Activated T-cell treated with anti-CD3 and anti-CD28 coated beads, Interleukin-2, amount 50 U/mL, for 72 hours (primary cell): ENCODE measurements around the gene PELI3. TPM values are rescaled to one million over a fixed set of nuclear protein-coding genes. Genes with fewer than 3 reads are reported as not detected.

Experiments
- ATAC-seq, 2 donors: fragments of 150-1000 bp; cut with Tn5 transposase; replicated peaks in 1 of 2; 2 replicates each; pipeline ENCODE4 v1.10.0; 2021; ENCODE audit warnings: moderate library complexity in 2 of 2, mild to moderate bottlenecking in 1 of 2
- DNase-seq, 2 donors: peaks; one replicate each; pipeline ENCODE4 v3.0.0; 2021 to 2022; ENCODE audit warnings: mixed read lengths in 1 of 2
- H3K27ac Mint-ChIP-seq: one replicate; pipeline ENCODE4 v1.8.0; 2022; ENCODE audit warnings: mild to moderate bottlenecking, moderate library complexity, mixed read lengths
- H3K27me3 Mint-ChIP-seq: one replicate; pipeline ENCODE4 v1.8.0; 2022; ENCODE audit warnings: low read depth, mixed read lengths
- H3K36me3 Mint-ChIP-seq, 2 donors: one replicate each; pipeline ENCODE4 v1.8.0; 2022; ENCODE audit warnings: mixed read lengths in 2 of 2, mild to moderate bottlenecking in 1 of 2; ENCODE audit not compliant: insufficient read depth in 2 of 2
- H3K4me1 Mint-ChIP-seq: one replicate; pipeline ENCODE4 v1.8.0; 2022; ENCODE audit warnings: low read depth, mixed read lengths
- H3K4me3 Mint-ChIP-seq, 2 donors: one replicate each; pipeline ENCODE4 v1.8.0; 2022; ENCODE audit warnings: mild to moderate bottlenecking in 2 of 2, mixed read lengths in 2 of 2, moderate library complexity in 2 of 2
- H3K9me3 Mint-ChIP-seq, 2 donors: one replicate each; pipeline ENCODE4 v1.8.0; 2022; ENCODE audit warnings: mixed read lengths in 2 of 2
- total RNA-seq, 2 donors: library from RNA; stranded (reverse); gene quantifications; one replicate each; pipeline ENCODE4 v1.2.3, GENCODE V29; 2022

The PELI3 gene
- total RNA-seq, 2 donors from 2014 or later: 6.2 to 6.6 TPM

DNA sequence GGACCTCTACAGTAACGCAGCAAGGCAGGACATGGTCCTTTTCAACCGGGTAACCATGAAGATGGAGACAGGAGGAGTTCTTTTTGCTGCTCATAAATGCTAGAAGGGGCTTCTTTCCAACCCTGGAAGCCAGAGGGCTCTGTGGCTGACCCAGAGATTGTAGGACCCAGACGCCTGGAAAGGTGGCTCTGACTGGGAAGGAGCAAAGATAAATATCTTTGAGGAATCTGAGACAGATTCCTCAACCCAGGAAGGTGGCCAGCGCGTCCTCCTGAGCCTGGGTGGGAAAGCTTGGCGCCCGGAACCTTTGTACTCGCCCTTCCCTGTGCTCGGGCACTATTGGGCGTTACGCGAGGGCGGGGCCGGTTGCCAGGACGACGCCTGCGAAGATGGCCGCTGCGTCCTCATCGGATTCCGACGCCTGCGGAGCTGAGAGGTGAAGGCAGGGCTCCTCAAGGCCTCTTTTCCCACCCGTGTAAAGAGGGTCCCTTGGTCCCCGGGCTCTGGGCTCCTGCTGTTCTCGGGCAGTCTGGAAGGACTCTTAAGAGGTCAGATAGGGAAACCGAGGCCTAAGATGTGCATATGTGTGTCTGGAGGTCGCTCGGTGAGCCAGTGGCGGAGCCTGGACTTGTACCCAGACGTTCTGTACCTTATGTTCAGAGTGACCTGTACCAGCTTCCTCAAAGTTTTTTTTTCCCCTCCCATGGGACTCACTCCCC, 43.7 kb downstream of the PELI3 start, which contains the start of gene BBS1:
BBS1 (plus strand) TSS at position 365 of the 719 bp plus-strand sequence; CDS start at position 390, 25 bp downstream.
- no peaks in the 10 kb centered on the region for H3K9me3 Mint-ChIP-seq
- H3K36me3 Mint-ChIP-seq: peaks cover 0 to 2% of the 10 kb centered on the region in 2 donors
- peak; percentile 89 for DNase-seq
- H3K27ac Mint-ChIP-seq: peak within 1 kb of the TSS; percentile 10
- peak within 1 kb of the TSS; percentile 93 for H3K4me3 Mint-ChIP-seq
- H3K27me3 Mint-ChIP-seq: no peaks in the 10 kb centered on the region
- ATAC-seq: peak; percentile 99
- peaks cover 10% of the 10 kb centered on the region for H3K4me1 Mint-ChIP-seq

DNA sequence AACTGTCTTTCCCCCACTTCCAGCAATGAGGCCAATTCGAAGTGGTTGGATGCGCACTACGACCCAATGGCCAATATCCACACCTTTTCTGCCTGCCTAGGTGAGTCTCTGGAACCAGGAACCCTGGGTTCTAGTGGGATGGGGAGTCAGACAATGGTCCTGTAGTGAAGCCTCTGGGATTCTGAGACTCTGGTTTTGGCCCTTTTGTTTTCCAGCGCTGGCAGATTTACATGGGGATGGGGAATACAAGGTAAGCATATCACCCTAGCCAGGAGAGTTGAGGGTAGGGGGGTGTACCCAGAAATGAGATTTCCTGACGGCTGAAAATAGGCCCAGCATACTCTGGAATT, 44.3 kb downstream of the PELI3 start:
- peak overlapping the region; percentile 10 for H3K27ac Mint-ChIP-seq
- peaks cover 10% of the 10 kb centered on the region for H3K4me1 Mint-ChIP-seq
- DNase-seq (no peak), ATAC-seq (no peak)
- H3K9me3 Mint-ChIP-seq: no peaks in the 10 kb centered on the region
- peak overlapping the region; percentile 93 for H3K4me3 Mint-ChIP-seq
- H3K36me3 Mint-ChIP-seq: peaks cover 0 to 2% of the 10 kb centered on the region in 2 donors
- no peaks in the 10 kb centered on the region for H3K27me3 Mint-ChIP-seq

DNA sequence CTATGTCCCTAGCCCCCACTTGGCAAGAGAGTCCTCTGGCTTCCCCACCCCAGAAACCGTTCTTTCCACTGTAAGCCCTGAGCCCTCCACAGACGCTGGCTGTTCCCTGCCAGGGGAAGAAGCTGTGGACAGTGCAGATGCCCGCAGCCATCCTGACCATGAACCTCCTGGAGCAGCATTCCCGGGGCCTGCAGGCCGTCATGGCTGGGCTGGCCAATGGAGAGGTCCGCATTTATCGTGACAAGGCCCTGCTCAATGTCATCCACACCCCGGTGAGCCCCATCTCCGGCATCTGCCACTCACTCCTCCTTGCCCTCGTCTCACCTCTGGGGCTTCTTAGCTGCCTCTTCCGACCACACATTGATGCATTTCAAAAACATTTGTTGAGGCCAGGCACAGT, 56.9 kb downstream of the PELI3 start:
- Mint-ChIP-seq H3K27ac (no peak overlapping the region), H3K36me3 (peaks cover 2 to 8% of the 10 kb centered on the region in 2 donors), H3K4me3 (no peak overlapping the region), H3K27me3 (no peaks in the 10 kb centered on the region), H3K4me1 (no peaks in the 10 kb centered on the region), H3K9me3 (no peaks in the 10 kb centered on the region)
- ATAC-seq (no peak), DNase-seq (no peak)

GRCh38 chr11:66524304-66525040, 57.8 kb downstream of the PELI3 start:
- Mint-ChIP-seq H3K27me3 (no peaks in the 10 kb centered on the region), H3K4me3 (no peak overlapping the region), H3K9me3 (no peaks in the 10 kb centered on the region), H3K36me3 (peaks cover 2 to 8% of the 10 kb centered on the region in 2 donors), H3K4me1 (no peaks in the 10 kb centered on the region), H3K27ac (no peak overlapping the region)
- no peak for DNase-seq
- ATAC-seq: no peak

Other genes starting within 250 kb of the PELI3 start
- 10 to 100 TPM; 51.9 to 54.8 TPM for gene KLC2, start 209.2 kb upstream of the PELI3 start, total RNA-seq
- 100 to 1,000 TPM; 127 to 139 TPM for gene RAB1B, start 198.3 kb upstream of the PELI3 start, total RNA-seq
- gene CNIH2, start 188.7 kb upstream of the PELI3 start, total RNA-seq: 1 to 10 TPM; 1.2 to 3.5 TPM
- 10 to 100 TPM; 42.9 to 50.8 TPM for gene YIF1A, start 177.8 kb upstream of the PELI3 start, total RNA-seq
- gene TMEM151A, start 175.0 kb upstream of the PELI3 start, total RNA-seq: under 1 TPM in 1 of 2 donors, not detected in 1; 0.10 TPM
- 1 to 10 TPM; 3.0 to 3.9 TPM for gene CD248, start 149.9 kb upstream of the PELI3 start, total RNA-seq
- gene RIN1, start 130.5 kb upstream of the PELI3 start, total RNA-seq: 1 to 10 TPM; 1.8 to 2.8 TPM
- gene BRMS1, start 121.8 kb upstream of the PELI3 start, total RNA-seq: 10 to 100 TPM; 41.4 to 46.4 TPM
- gene B4GAT1, start 119.3 kb upstream of the PELI3 start, total RNA-seq: 1 to 10 TPM; 6.3 to 8.3 TPM
- 1 to 10 TPM; 3.3 to 3.6 TPM for gene SLC29A2, start 95.1 kb upstream of the PELI3 start, total RNA-seq
- gene NPAS4, start 45.9 kb upstream of the PELI3 start, total RNA-seq: not detected
- gene MRPL11, start 28.1 kb upstream of the PELI3 start, total RNA-seq: 10 to 100 TPM; 57.4 to 66.6 TPM
- 10 to 100 TPM; 48.3 to 56.9 TPM for gene DPP3, start 13.5 kb downstream of the PELI3 start, total RNA-seq
- 10 to 100 TPM; 18.1 to 18.8 TPM for gene BBS1, start 43.7 kb downstream of the PELI3 start, total RNA-seq
- gene ZDHHC24, start 79.1 kb downstream of the PELI3 start, total RNA-seq: 10 to 100 TPM; 19.8 to 22.0 TPM
- gene ACTN3, start 80.0 kb downstream of the PELI3 start, total RNA-seq: under 1 TPM in 1 of 2 donors, not detected in 1; 0.32 TPM
- 1 to 10 TPM; 6.3 to 6.8 TPM for gene CTSF, start 101.7 kb downstream of the PELI3 start, total RNA-seq
- gene CCDC87, start 126.2 kb downstream of the PELI3 start, total RNA-seq: under 1 TPM; 0.10 to 0.21 TPM
- gene CCS, start 126.3 kb downstream of the PELI3 start, total RNA-seq: 10 to 100 TPM; 35.1 to 38.5 TPM
- 10 to 100 TPM; 85.6 to 97.3 TPM for gene RBM14, start 149.7 kb downstream of the PELI3 start, total RNA-seq
- 100 to 1,000 TPM; 116 to 135 TPM for gene RBM4, start 171.8 kb downstream of the PELI3 start, total RNA-seq
- 10 to 100 TPM; 12.5 to 18.4 TPM for gene RBM4B, start 211.0 kb downstream of the PELI3 start, total RNA-seq